CD14-positive monocyte (primary cell): ENCODE data around the gene CNTNAP5. TPM values are rescaled to one million over a fixed set of nuclear protein-coding genes. Genes with fewer than 3 reads are reported as not detected.

Experiments
- DNase-seq, 3 donors: peaks; one replicate each; pipeline ENCODE4 v3.0.0-alpha.2; 2011 to 2022
- H2AFZ ChIP-seq: 2 replicates; pipeline ENCODE4 v1.6.0; 2012; ENCODE audit warnings: mild to moderate bottlenecking, low read depth, low read length, inconsistent platforms; ENCODE audit not compliant: insufficient read depth, poor library complexity, severe bottlenecking
- H3K27ac ChIP-seq, 2 donors: 1 replicate in 1 of 2; 2 replicates in 1 of 2; pipeline ENCODE4 v1.5.1; 2012 to 2013; ENCODE audit warnings: low read length in 2 of 2, control low read depth in 1 of 2, inconsistent platforms in 1 of 2, low read depth in 1 of 2, mild to moderate bottlenecking in 1 of 2
- H3K27me3 ChIP-seq, 2 donors: one replicate each; pipeline versions ENCODE4 v1.6.0 to v1.6.1; 2011 to 2013; ENCODE audit warnings: low read length in 2 of 2; ENCODE audit not compliant: control insufficient read depth in 2 of 2, insufficient read depth in 2 of 2
- H3K36me3 ChIP-seq, 2 donors: replicated peaks in 1 of 2; 1 replicate in 1 of 2; 2 replicates in 1 of 2; pipeline versions ENCODE4 v1.5.1 to v1.6.1; 2012 to 2013; ENCODE audit warnings: low read length in 2 of 2, control low read depth in 1 of 2, inconsistent platforms in 1 of 2, mild to moderate bottlenecking in 1 of 2; ENCODE audit not compliant: insufficient read depth in 2 of 2, control insufficient read depth in 1 of 2
- H3K4me1 ChIP-seq, 2 donors: 1 replicate in 1 of 2; 2 replicates in 1 of 2; pipeline versions ENCODE4 v1.5.1 to v1.6.1; 2012 to 2013; ENCODE audit warnings: low read length in 2 of 2, control low read depth in 1 of 2, inconsistent platforms in 1 of 2, mild to moderate bottlenecking in 1 of 2, moderate library complexity in 1 of 2; ENCODE audit not compliant: insufficient read depth in 2 of 2, control insufficient read depth in 1 of 2
- H3K4me2 ChIP-seq: replicated peaks from 2 replicates; pipeline ENCODE3; 2012; ENCODE audit warnings: low read length, moderate library complexity, mild to moderate bottlenecking; ENCODE audit not compliant: poor library complexity, severe bottlenecking; ENCODE audit errors: extremely low read depth
- H3K4me3 ChIP-seq, 3 experiments: fragments of 200-600 bp in 1 of 3; sonication (generic) in 1 of 3; replicated peaks in 1 of 3; 1 replicate in 2 of 3; 2 replicates in 1 of 3; pipeline ENCODE4 v1.5.1; 2011 to 2013; ENCODE audit warnings: low read length in 3 of 3, mild to moderate bottlenecking in 3 of 3, control low read depth in 2 of 3, low read depth in 2 of 3, inconsistent platforms in 1 of 3, moderate library complexity in 1 of 3
- H3K79me2 ChIP-seq: 2 replicates; pipeline ENCODE4 v1.6.0; 2012; ENCODE audit warnings: mild to moderate bottlenecking, control low read depth, inconsistent platforms, low read length, moderate library complexity; ENCODE audit not compliant: insufficient read depth
- H3K9ac ChIP-seq: 2 replicates; pipeline ENCODE4 v1.6.0; 2017; ENCODE audit warnings: low read length, mild to moderate bottlenecking; ENCODE audit not compliant: insufficient read depth, poor library complexity, severe bottlenecking
- H3K9me3 ChIP-seq, 2 donors: replicated peaks in 1 of 2; 1 replicate in 1 of 2; 2 replicates in 1 of 2; pipeline versions ENCODE4 v1.5.1 to v1.6.1; 2012 to 2013; ENCODE audit warnings: low read length in 2 of 2, control low read depth in 1 of 2; ENCODE audit not compliant: control insufficient read depth in 1 of 2, insufficient read depth in 1 of 2
- H4K20me1 ChIP-seq: 2 replicates; pipeline ENCODE4 v1.6.0; 2012; ENCODE audit warnings: mild to moderate bottlenecking, low read length, control low read depth, moderate library complexity; ENCODE audit not compliant: insufficient read depth
- H3K27ac Mint-ChIP-seq, 7 donors: one replicate each; pipeline ENCODE4 v1.8.0; 2020; ENCODE audit warnings: mild to moderate bottlenecking in 7 of 7, mixed read lengths in 7 of 7, moderate library complexity in 6 of 7, inconsistent platforms in 2 of 7
- H3K27me3 Mint-ChIP-seq, 3 donors: one replicate each; pipeline ENCODE4 v1.8.0; 2021 to 2022; ENCODE audit warnings: low read depth in 3 of 3, mild to moderate bottlenecking in 3 of 3, mixed read lengths in 3 of 3, moderate library complexity in 3 of 3, inconsistent platforms in 1 of 3
- H3K36me3 Mint-ChIP-seq, 2 donors: one replicate each; pipeline ENCODE4 v1.8.0; 2020; ENCODE audit warnings: mixed read lengths in 2 of 2, inconsistent platforms in 1 of 2, mild to moderate bottlenecking in 1 of 2
- H3K4me1 Mint-ChIP-seq: one replicate; pipeline ENCODE4 v1.8.0; 2020; ENCODE audit warnings: mild to moderate bottlenecking, mixed read lengths
- H3K4me3 Mint-ChIP-seq, 2 donors: one replicate each; pipeline ENCODE4 v1.8.0; 2020; ENCODE audit warnings: mild to moderate bottlenecking in 2 of 2, mixed read lengths in 2 of 2, moderate library complexity in 1 of 2
- H3K9me3 Mint-ChIP-seq, 7 donors: one replicate each; pipeline ENCODE4 v1.8.0; 2020 to 2022; ENCODE audit warnings: mixed read lengths in 7 of 7, mild to moderate bottlenecking in 6 of 7, moderate library complexity in 6 of 7, inconsistent platforms in 2 of 7
- WGBS: methylation state at CpG from one replicate; pipeline ENCODE4 v1.1.5; 2013; ENCODE audit warnings: missing lambda C conversion rate; ENCODE audit not compliant: insufficient coverage; 5-methylcytosine and 5-hydroxymethylcytosine counted together
- intact Hi-C, 2 donors: fragments of 100-400 bp; cut with micrococcal nuclease; formaldehyde crosslinking; loops; one replicate each; pipeline versions ENCODE4 v1.15.0 to v1.15.1; 2023
- polyA plus RNA-seq, 3 donors: library from polyadenylated mRNA; depleted of rRNA in 1 of 3; unstranded in 2 of 3; stranded (reverse) in 1 of 3; fragments of 300-500 nt in 2 of 3; fragments of >200 nt in 1 of 3; fragmentation: Illumina TruSeq in 2 of 3; gene quantifications; 1 replicate in 2 of 3; 2 replicates in 1 of 3; pipeline ENCODE4 v1.2.3, GENCODE V29; 2012 to 2021
- TF ChIP-seq, protein P1 (sequence below): fragments of 200-600 bp; IDR thresholded peaks from one replicate; pipeline ENCODE4 v1.8.0; 2022; ENCODE audit warnings: antibody characterized with exemption, mild to moderate bottlenecking

Gene CNTNAP5
- polyA plus RNA-seq, 3 donors = not detected

DNA sequence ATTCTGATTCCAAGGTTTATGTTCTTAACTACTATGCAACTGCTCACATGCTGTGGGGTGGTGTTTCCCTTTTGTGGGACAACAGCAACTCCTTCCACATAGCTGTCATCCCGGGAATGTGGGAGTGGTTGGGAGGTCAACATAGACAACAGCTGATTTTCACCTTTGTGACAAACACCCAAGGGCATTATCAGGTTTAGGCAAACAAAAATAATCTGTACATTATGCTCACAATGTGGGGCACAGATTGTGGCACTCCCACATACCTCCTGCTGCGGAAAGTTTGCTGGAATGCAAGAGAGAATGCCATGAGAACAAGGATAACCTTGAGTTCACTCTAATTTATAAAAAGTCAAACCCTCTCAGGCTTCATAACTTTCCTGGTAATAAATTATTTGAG is 582.6 kb downstream of the CNTNAP5 start:
- Histone ChIP-seq H2AFZ (no peak overlapping the region), H3K4me3 (no peak overlapping the region), H3K27ac (no peak overlapping the region), H4K20me1 (no peaks in the 10 kb centered on the region), H3K27me3 (no peaks in the 10 kb centered on the region), H3K9me3 (peaks cover 4 to 6% of the 10 kb centered on the region in 2 donors), H3K9ac (no peak overlapping the region), H3K36me3 (no peaks in the 10 kb centered on the region), H3K79me2 (no peaks in the 10 kb centered on the region), H3K4me1 (no peaks in the 10 kb centered on the region), H3K4me2 (no peak overlapping the region)
- 80% methylated on average over 1 of the region's 2 CpGs for WGBS
- H3K27me3 Mint-ChIP-seq = no peaks in the 10 kb centered on the region
- H3K9me3 Mint-ChIP-seq = peaks cover 0 to 9% (median 5%) of the 10 kb centered on the region in 7 donors
- no peak overlapping the region for H3K4me3 Mint-ChIP-seq
- TF ChIP-seq, protein P1, sequence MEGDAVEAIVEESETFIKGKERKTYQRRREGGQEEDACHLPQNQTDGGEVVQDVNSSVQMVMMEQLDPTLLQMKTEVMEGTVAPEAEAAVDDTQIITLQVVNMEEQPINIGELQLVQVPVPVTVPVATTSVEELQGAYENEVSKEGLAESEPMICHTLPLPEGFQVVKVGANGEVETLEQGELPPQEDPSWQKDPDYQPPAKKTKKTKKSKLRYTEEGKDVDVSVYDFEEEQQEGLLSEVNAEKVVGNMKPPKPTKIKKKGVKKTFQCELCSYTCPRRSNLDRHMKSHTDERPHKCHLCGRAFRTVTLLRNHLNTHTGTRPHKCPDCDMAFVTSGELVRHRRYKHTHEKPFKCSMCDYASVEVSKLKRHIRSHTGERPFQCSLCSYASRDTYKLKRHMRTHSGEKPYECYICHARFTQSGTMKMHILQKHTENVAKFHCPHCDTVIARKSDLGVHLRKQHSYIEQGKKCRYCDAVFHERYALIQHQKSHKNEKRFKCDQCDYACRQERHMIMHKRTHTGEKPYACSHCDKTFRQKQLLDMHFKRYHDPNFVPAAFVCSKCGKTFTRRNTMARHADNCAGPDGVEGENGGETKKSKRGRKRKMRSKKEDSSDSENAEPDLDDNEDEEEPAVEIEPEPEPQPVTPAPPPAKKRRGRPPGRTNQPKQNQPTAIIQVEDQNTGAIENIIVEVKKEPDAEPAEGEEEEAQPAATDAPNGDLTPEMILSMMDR = no peak
- DNase-seq = no peak
- no peaks in the 10 kb centered on the region for H3K4me1 Mint-ChIP-seq
- H3K27ac Mint-ChIP-seq = no peak overlapping the region
- no peaks in the 10 kb centered on the region for H3K36me3 Mint-ChIP-seq
- intact Hi-C loops = no loop called here

DNA sequence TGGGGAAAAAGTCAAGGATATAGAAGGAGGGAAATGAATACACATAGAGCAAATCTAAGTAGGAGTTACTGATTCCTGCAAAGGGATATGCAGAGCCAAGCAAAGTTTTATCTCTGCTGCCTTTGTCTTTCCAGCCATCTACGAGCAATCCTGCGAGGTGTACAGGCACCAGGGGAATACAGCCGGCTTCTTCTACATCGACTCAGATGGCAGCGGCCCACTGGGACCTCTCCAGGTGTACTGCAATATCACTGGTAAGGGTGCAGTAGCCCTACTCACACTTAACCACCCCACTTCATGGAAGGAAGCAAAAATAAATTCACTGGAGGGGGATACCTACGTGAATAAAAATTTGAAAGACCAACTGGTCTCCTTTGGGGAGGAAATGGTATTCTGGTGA is 584.6 kb downstream of the CNTNAP5 start:
- H3K27ac ChIP-seq = no peak overlapping the region
- H3K4me1 ChIP-seq = no peaks in the 10 kb centered on the region
- DNase-seq = no peak
- H2AFZ ChIP-seq = no peak overlapping the region
- no peak overlapping the region for H3K4me2 ChIP-seq
- H3K4me3 ChIP-seq = no peak overlapping the region
- H3K9ac ChIP-seq = no peak overlapping the region
- WGBS = 67% methylated on average over 5 of the region's 6 CpGs
- H3K27me3 ChIP-seq = no peaks in the 10 kb centered on the region
- TF ChIP-seq, protein P1 = no peak
- intact Hi-C loops = no loop called here
- H3K79me2 ChIP-seq = no peaks in the 10 kb centered on the region
- H3K36me3 ChIP-seq = no peaks in the 10 kb centered on the region
- no peaks in the 10 kb centered on the region for H3K4me1 Mint-ChIP-seq
- H4K20me1 ChIP-seq = no peaks in the 10 kb centered on the region
- peaks cover 0 to 9% (median 5%) of the 10 kb centered on the region in 7 donors for H3K9me3 Mint-ChIP-seq
- no peak overlapping the region for H3K4me3 Mint-ChIP-seq
- H3K27ac Mint-ChIP-seq = no peak overlapping the region
- no peaks in the 10 kb centered on the region for H3K27me3 Mint-ChIP-seq
- no peaks in the 10 kb centered on the region for H3K36me3 Mint-ChIP-seq
- peaks cover 4 to 6% of the 10 kb centered on the region in 2 donors for H3K9me3 ChIP-seq
